ENCODE measurements around the gene MBD6. TPM values are rescaled to one million over a fixed set of nuclear protein-coding genes. Genes with fewer than 3 reads are reported as not detected.

Gene MBD6
- total RNA-seq, 2 donors from 2014 or later, result 78.8 to 83.1 TPM

- Mint-ChIP-seq H3K27ac (no peak overlapping the region), H3K4me1 (peaks cover 19% of the 10 kb centered on the region), H3K4me3 (no peak overlapping the region), H3K9me3 (no peaks in the 10 kb centered on the region), H3K36me3 (ENCODE audit: low read depth) (peaks cover 91% of the 10 kb centered on the region), H3K27me3 (no peaks in the 10 kb centered on the region)
- no peak for ATAC-seq (replicated peaks)
Measured at GRCh38 chr12:57525615-57526383, 3.2 kb downstream of the MBD6 start.

GRCh38 chr12:57526477-57527126 lies 4.0 kb downstream of the MBD6 start:
- ATAC-seq (replicated peaks), result no peak
- Mint-ChIP-seq H3K9me3 (no peaks in the 10 kb centered on the region), H3K27me3 (no peaks in the 10 kb centered on the region), H3K36me3 (ENCODE audit: low read depth) (peaks cover 95% of the 10 kb centered on the region), H3K4me3 (no peak overlapping the region), H3K4me1 (peaks cover 18% of the 10 kb centered on the region), H3K27ac (peak overlapping the region; percentile 25)

GRCh38 chr12:57527184-57527583 lies 4.6 kb downstream of the MBD6 start:
- Mint-ChIP-seq H3K4me3 (no peak overlapping the region), H3K36me3 (ENCODE audit: low read depth) (peaks cover 95% of the 10 kb centered on the region), H3K27ac (peak overlapping the region; percentile 25), H3K9me3 (no peaks in the 10 kb centered on the region), H3K27me3 (no peaks in the 10 kb centered on the region), H3K4me1 (peaks cover 12% of the 10 kb centered on the region)
- no peak for ATAC-seq (replicated peaks)

- Mint-ChIP-seq H3K36me3 (ENCODE audit: low read depth) (peaks cover 100% of the 10 kb centered on the region), H3K9me3 (no peaks in the 10 kb centered on the region)
Measured at GRCh38 chr12:57528176-57528575, 5.6 kb downstream of the MBD6 start.

GRCh38 chr12:57528831-57529555 lies 6.4 kb downstream of the MBD6 start:
- ATAC-seq (replicated peaks), result no peak
- Mint-ChIP-seq H3K4me3 (no peak overlapping the region), H3K36me3 (ENCODE audit: low read depth) (peaks cover 100% of the 10 kb centered on the region), H3K9me3 (no peaks in the 10 kb centered on the region), H3K27ac (peak overlapping the region; percentile 48), H3K4me1 (peaks cover 7% of the 10 kb centered on the region), H3K27me3 (no peaks in the 10 kb centered on the region)

More at GRCh38 chr12:57528176-57528575, 5.6 kb downstream of the MBD6 start:
- H3K27me3 Mint-ChIP-seq, result no peaks in the 10 kb centered on the region
- peaks cover 11% of the 10 kb centered on the region for H3K4me1 Mint-ChIP-seq
- no peak for ATAC-seq (replicated peaks)
- H3K27ac Mint-ChIP-seq, result no peak overlapping the region
- H3K4me3 Mint-ChIP-seq, result no peak overlapping the region

GRCh38 chr12:57529831-57530230 lies 7.2 kb downstream of the MBD6 start:
- H3K27me3 Mint-ChIP-seq, result no peaks in the 10 kb centered on the region
- no peak for ATAC-seq (replicated peaks)
- no peak overlapping the region for H3K4me3 Mint-ChIP-seq
- H3K27ac Mint-ChIP-seq, result peak overlapping the region; percentile 48
- H3K4me1 Mint-ChIP-seq, result no peaks in the 10 kb centered on the region
- H3K36me3 Mint-ChIP-seq (ENCODE audit: low read depth), result peaks cover 100% of the 10 kb centered on the region
- H3K9me3 Mint-ChIP-seq, result no peaks in the 10 kb centered on the region

GRCh38 chr12:57530396-57531142 lies 7.9 kb downstream of the MBD6 start:
- no peak overlapping the region for H3K4me3 Mint-ChIP-seq
- ATAC-seq (replicated peaks), result no peak
- H3K27ac Mint-ChIP-seq, result peak overlapping the region; percentile 48
- peaks cover 100% of the 10 kb centered on the region for H3K36me3 Mint-ChIP-seq (ENCODE audit: low read depth)
- H3K27me3 Mint-ChIP-seq, result no peaks in the 10 kb centered on the region
- H3K4me1 Mint-ChIP-seq, result no peaks in the 10 kb centered on the region
- no peaks in the 10 kb centered on the region for H3K9me3 Mint-ChIP-seq

GRCh38 chr12:57531836-57532235 lies 9.2 kb downstream of the MBD6 start:
- Mint-ChIP-seq H3K4me1 (no peaks in the 10 kb centered on the region), H3K27me3 (no peaks in the 10 kb centered on the region), H3K27ac (peak overlapping the region; percentile 36), H3K9me3 (no peaks in the 10 kb centered on the region), H3K4me3 (no peak overlapping the region), H3K36me3 (ENCODE audit: low read depth) (peaks cover 95% of the 10 kb centered on the region)
- no peak for ATAC-seq (replicated peaks)

GRCh38 chr12:57533108-57533507 lies 10.5 kb downstream of the MBD6 start:
- ATAC-seq (replicated peaks), result no peak
- H3K36me3 Mint-ChIP-seq (ENCODE audit: low read depth), result peaks cover 95% of the 10 kb centered on the region
- no peaks in the 10 kb centered on the region for H3K9me3 Mint-ChIP-seq
- no peak overlapping the region for H3K4me3 Mint-ChIP-seq
- H3K27ac Mint-ChIP-seq, result peak overlapping the region; percentile 20
- H3K27me3 Mint-ChIP-seq, result no peaks in the 10 kb centered on the region
- no peaks in the 10 kb centered on the region for H3K4me1 Mint-ChIP-seq

GRCh38 chr12:57534250-57534649 lies 11.6 kb downstream of the MBD6 start:
- Mint-ChIP-seq H3K4me1 (peaks cover 5% of the 10 kb centered on the region), H3K27ac (peak overlapping the region; percentile 54), H3K9me3 (no peaks in the 10 kb centered on the region), H3K36me3 (ENCODE audit: low read depth) (peaks cover 95% of the 10 kb centered on the region), H3K4me3 (no peak overlapping the region), H3K27me3 (no peaks in the 10 kb centered on the region)
- no peak for ATAC-seq (replicated peaks)

- Mint-ChIP-seq H3K4me3 (no peak overlapping the region), H3K27ac (peak overlapping the region; percentile 42), H3K27me3 (no peaks in the 10 kb centered on the region), H3K9me3 (no peaks in the 10 kb centered on the region), H3K36me3 (ENCODE audit: low read depth) (peaks cover 95% of the 10 kb centered on the region), H3K4me1 (peaks cover 5% of the 10 kb centered on the region)
- ATAC-seq (replicated peaks), result no peak
Measured at GRCh38 chr12:57534991-57535543, 12.4 kb downstream of the MBD6 start.

- Mint-ChIP-seq H3K4me1 (peaks cover 6% of the 10 kb centered on the region), H3K9me3 (no peaks in the 10 kb centered on the region), H3K27ac (peak overlapping the region; percentile 43), H3K36me3 (ENCODE audit: low read depth) (peaks cover 93% of the 10 kb centered on the region), H3K4me3 (no peak overlapping the region), H3K27me3 (no peaks in the 10 kb centered on the region)
- ATAC-seq (replicated peaks), result no peak
Measured at GRCh38 chr12:57535764-57536596, 13.4 kb downstream of the MBD6 start.

- ATAC-seq (replicated peaks), result no peak
- Mint-ChIP-seq H3K4me3 (no peak overlapping the region), H3K36me3 (ENCODE audit: low read depth) (peaks cover 92% of the 10 kb centered on the region), H3K27me3 (no peaks in the 10 kb centered on the region), H3K4me1 (peaks cover 9% of the 10 kb centered on the region), H3K27ac (peak overlapping the region; percentile 43), H3K9me3 (no peaks in the 10 kb centered on the region)
Measured at GRCh38 chr12:57536597-57536942, 13.9 kb downstream of the MBD6 start.
